MM.1S (cell line): ENCODE results near the gene SRC.

Experiments used
- DNase-seq: peaks from one replicate; pipeline ENCODE4 v3.0.0-alpha.2; 2015
- H2AFZ ChIP-seq: fragments of 300-600 bp; sonication (generic); 2 replicates; pipeline ENCODE4 v1.6.0; 2016; ENCODE audit warnings: antibody characterized with exemption, low read length
- H3F3A ChIP-seq: fragments of 300-600 bp; sonication (generic); 2 replicates; pipeline ENCODE4 v1.6.1; 2016; ENCODE audit warnings: mild to moderate bottlenecking, antibody characterized with exemption, low read length, moderate library complexity, mixed read lengths; ENCODE audit not compliant: insufficient read depth
- H3K27ac ChIP-seq: fragments of 300-600 bp; sonication (generic); 2 replicates; pipeline ENCODE4 v1.5.1; 2016; ENCODE audit warnings: mild to moderate bottlenecking, low read length
- H3K27me3 ChIP-seq: fragments of 300-600 bp; sonication (generic); replicated peaks from 2 replicates; pipeline ENCODE4 v1.6.0; 2016; ENCODE audit warnings: low read length; ENCODE audit not compliant: insufficient read depth
- H3K36me3 ChIP-seq: fragments of 300-600 bp; sonication (generic); replicated peaks from 2 replicates; pipeline ENCODE4 v1.6.1; 2016; ENCODE audit warnings: mild to moderate bottlenecking, low read length, mixed read lengths; ENCODE audit not compliant: insufficient read depth
- H3K4me1 ChIP-seq: fragments of 300-600 bp; sonication (generic); 2 replicates; pipeline ENCODE4 v1.6.1; 2016; ENCODE audit warnings: low read length, mixed read lengths
- H3K4me2 ChIP-seq: fragments of 300-600 bp; sonication (generic); 2 replicates; pipeline ENCODE4 v1.6.0; 2016; ENCODE audit warnings: low read depth, low read length
- H3K4me3 ChIP-seq: fragments of 300-600 bp; sonication (generic); 2 replicates; pipeline ENCODE4 v1.5.1; 2016; ENCODE audit warnings: low read length, mixed read lengths
- H3K79me2 ChIP-seq: fragments of 300-600 bp; sonication (generic); 2 replicates; pipeline ENCODE4 v1.6.1; 2016; ENCODE audit warnings: mixed run types, low read length, mixed read lengths
- H3K9ac ChIP-seq: fragments of 300-600 bp; sonication (generic); 2 replicates; pipeline ENCODE4 v1.6.1; 2016; ENCODE audit warnings: low read length, mixed read lengths
- H3K9me2 ChIP-seq: fragments of 300-600 bp; sonication (generic); replicated peaks from 2 replicates; pipeline ENCODE4 v1.6.1; 2016; ENCODE audit warnings: mild to moderate bottlenecking, low read length, mixed read lengths; ENCODE audit not compliant: insufficient read depth
- H3K9me3 ChIP-seq: fragments of 300-600 bp; sonication (generic); replicated peaks from 2 replicates; pipeline ENCODE4 v1.6.1; 2016; ENCODE audit warnings: mild to moderate bottlenecking, low read length, mixed read lengths; ENCODE audit not compliant: insufficient read depth
- H4K20me1 ChIP-seq: fragments of 300-600 bp; sonication (generic); 2 replicates; pipeline ENCODE4 v1.6.1; 2016; ENCODE audit warnings: mild to moderate bottlenecking, low read length, moderate library complexity, mixed read lengths; ENCODE audit not compliant: insufficient read depth
- CTCF ChIP-seq: fragments of 300-600 bp; sonication (generic); IDR thresholded peaks from 2 replicates; pipeline ENCODE4 v1.5.1; 2016; ENCODE audit warnings: antibody characterized with exemption, low read length, mixed read lengths
- EZH2 ChIP-seq: fragments of 300-600 bp; sonication (generic); optimal IDR thresholded peaks from 2 replicates; pipeline ENCODE3; 2017; ENCODE audit warnings: low read depth, mild to moderate bottlenecking, antibody characterized with exemption, low read length, mixed read lengths
- EZH2phosphoT487 ChIP-seq: fragments of 300-600 bp; sonication (generic); IDR thresholded peaks from 2 replicates; pipeline ENCODE4 v1.6.1; 2018; ENCODE audit warnings: antibody characterized with exemption, low read length

The SRC gene

GRCh38 chr20:37397954-37398749 is 52.2 kb downstream of the SRC start:
- no peak overlapping the region for H3K4me2 ChIP-seq
- H2AFZ ChIP-seq: no peak overlapping the region
- no peaks in the 10 kb centered on the region for H3K9me2 ChIP-seq
- H3K36me3 ChIP-seq: no peaks in the 10 kb centered on the region
- no peaks in the 10 kb centered on the region for H4K20me1 ChIP-seq
- no peak overlapping the region for H3K27ac ChIP-seq
- no peaks in the 10 kb centered on the region for H3K4me1 ChIP-seq
- no peaks in the 10 kb centered on the region for H3K27me3 ChIP-seq
- TF ChIP-seq EZH2phosphoT487 (no peak), CTCF (no peak), EZH2 (no peak)
- H3K4me3 ChIP-seq: no peak overlapping the region
- H3K79me2 ChIP-seq: no peaks in the 10 kb centered on the region
- no peak for DNase-seq
- H3K9ac ChIP-seq: no peak overlapping the region
- no peaks in the 10 kb centered on the region for H3F3A ChIP-seq
- no peaks in the 10 kb centered on the region for H3K9me3 ChIP-seq

GRCh38 chr20:37398750-37399621 is 53.0 kb downstream of the SRC start:
- Histone ChIP-seq H3K27me3 (no peaks in the 10 kb centered on the region), H3K9me2 (no peaks in the 10 kb centered on the region), H3K4me2 (no peak overlapping the region), H2AFZ (no peak overlapping the region), H3K9ac (no peak overlapping the region), H3K4me3 (no peak overlapping the region), H3K36me3 (no peaks in the 10 kb centered on the region), H3K79me2 (no peaks in the 10 kb centered on the region), H3K4me1 (no peaks in the 10 kb centered on the region), H3K9me3 (no peaks in the 10 kb centered on the region), H3F3A (no peaks in the 10 kb centered on the region), H4K20me1 (no peaks in the 10 kb centered on the region), H3K27ac (no peak overlapping the region)
- no peak for TF ChIP-seq CTCF
- TF ChIP-seq EZH2phosphoT487: no peak
- no peak for TF ChIP-seq EZH2
- no peak for DNase-seq

GRCh38 chr20:37401282-37401929 is 55.5 kb downstream of the SRC start:
- DNase-seq: no peak
- Histone ChIP-seq H3K9me2 (no peaks in the 10 kb centered on the region), H3K4me1 (peaks cover 4% of the 10 kb centered on the region), H3K9ac (no peak overlapping the region), H3K27me3 (no peaks in the 10 kb centered on the region), H3K4me3 (no peak overlapping the region), H3K27ac (no peak overlapping the region), H3K79me2 (no peaks in the 10 kb centered on the region), H3K9me3 (no peaks in the 10 kb centered on the region), H3F3A (no peaks in the 10 kb centered on the region), H2AFZ (no peak overlapping the region), H3K4me2 (no peak overlapping the region), H4K20me1 (no peaks in the 10 kb centered on the region), H3K36me3 (no peaks in the 10 kb centered on the region)
- TF ChIP-seq EZH2phosphoT487 (no peak), EZH2 (no peak), CTCF (no peak)
